ENCODE results near the gene PCMTD2.

GRCh38 chr20:64234291-64234791, 21.2 kb upstream of the PCMTD2 start:
- no peak for TF ChIP-seq ZNF660 (tag by site-specific recombination; IDR thresholded peaks at IDR 0.05)
- TF ChIP-seq ZNF274 (IDR thresholded peaks at IDR 0.05; ENCODE audit: low read length) = no peak
- TF ChIP-seq ZNF274 (tag by site-specific recombination; IDR thresholded peaks at IDR 0.05; ENCODE audit: borderline replicate concordance) = no peak
- no peak for TF ChIP-seq CTCF (tag by site-specific recombination; IDR thresholded peaks at IDR 0.05)
- TF ChIP-seq ZNF175 (tag by site-specific recombination; IDR thresholded peaks at IDR 0.05) = no peak
- TF ChIP-seq, protein P1, sequence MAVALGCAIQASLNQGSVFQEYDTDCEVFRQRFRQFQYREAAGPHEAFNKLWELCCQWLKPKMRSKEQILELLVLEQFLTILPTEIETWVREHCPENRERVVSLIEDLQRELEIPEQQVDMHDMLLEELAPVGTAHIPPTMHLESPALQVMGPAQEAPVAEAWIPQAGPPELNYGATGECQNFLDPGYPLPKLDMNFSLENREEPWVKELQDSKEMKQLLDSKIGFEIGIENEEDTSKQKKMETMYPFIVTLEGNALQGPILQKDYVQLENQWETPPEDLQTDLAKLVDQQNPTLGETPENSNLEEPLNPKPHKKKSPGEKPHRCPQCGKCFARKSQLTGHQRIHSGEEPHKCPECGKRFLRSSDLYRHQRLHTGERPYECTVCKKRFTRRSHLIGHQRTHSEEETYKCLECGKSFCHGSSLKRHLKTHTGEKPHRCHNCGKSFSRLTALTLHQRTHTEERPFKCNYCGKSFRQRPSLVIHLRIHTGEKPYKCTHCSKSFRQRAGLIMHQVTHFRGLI (tag by site-specific recombination; IDR thresholded peaks at IDR 0.05) = no peak
- no peak for TF ChIP-seq ZBTB49 (tag by site-specific recombination; IDR thresholded peaks at IDR 0.05; ENCODE audit: low read depth)
- TF ChIP-seq, protein P2, sequence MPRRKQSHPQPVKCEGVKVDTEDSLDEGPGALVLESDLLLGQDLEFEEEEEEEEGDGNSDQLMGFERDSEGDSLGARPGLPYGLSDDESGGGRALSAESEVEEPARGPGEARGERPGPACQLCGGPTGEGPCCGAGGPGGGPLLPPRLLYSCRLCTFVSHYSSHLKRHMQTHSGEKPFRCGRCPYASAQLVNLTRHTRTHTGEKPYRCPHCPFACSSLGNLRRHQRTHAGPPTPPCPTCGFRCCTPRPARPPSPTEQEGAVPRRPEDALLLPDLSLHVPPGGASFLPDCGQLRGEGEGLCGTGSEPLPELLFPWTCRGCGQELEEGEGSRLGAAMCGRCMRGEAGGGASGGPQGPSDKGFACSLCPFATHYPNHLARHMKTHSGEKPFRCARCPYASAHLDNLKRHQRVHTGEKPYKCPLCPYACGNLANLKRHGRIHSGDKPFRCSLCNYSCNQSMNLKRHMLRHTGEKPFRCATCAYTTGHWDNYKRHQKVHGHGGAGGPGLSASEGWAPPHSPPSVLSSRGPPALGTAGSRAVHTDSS (tag by site-specific recombination; IDR thresholded peaks at IDR 0.05) = no peak
- TF ChIP-seq ZBTB11 (tag by site-specific recombination; conservative IDR thresholded peaks at IDR 0.05; ENCODE audit: low read depth) = no peak
- no peak for TF ChIP-seq ZNF239 (tag by site-specific recombination; IDR thresholded peaks at IDR 0.05)
